Activated CD8-positive, alpha-beta T cell treated with anti-CD3 and anti-CD28 coated beads for 36 hours (primary cell): Measurements from ENCODE around the gene FCSK. TPM values are rescaled to one million over a fixed set of nuclear protein-coding genes. Genes with fewer than 3 reads are reported as not detected.

Source experiments
- ATAC-seq: fragments of 200-7000 bp; cut with Tn5 transposase; one replicate; pipeline ENCODE4 v1.10.0; 2021; ENCODE audit warnings: mild to moderate bottlenecking, moderate library complexity
- CTCF ChIA-PET: fragments of 350-600 bp; sonication (Branson Sonifier 250); formaldehyde crosslinking; loops from one replicate; lab custom pipeline; 2021; ENCODE audit warnings: antibody characterized with exemption; lab: Charles Lee
- POLR2A ChIA-PET: fragments of 350-600 bp; sonication (Branson Sonifier 250); formaldehyde crosslinking; loops from one replicate; lab custom pipeline; 2021; ENCODE audit warnings: antibody characterized with exemption; lab: Charles Lee
- DNase-seq: peaks from one replicate; pipeline ENCODE4 v3.0.0-alpha.2; 2020
- H3K27ac Mint-ChIP-seq: one replicate; pipeline ENCODE4 v1.8.0; 2021; ENCODE audit warnings: mild to moderate bottlenecking, mixed read lengths
- H3K27me3 Mint-ChIP-seq: one replicate; pipeline ENCODE4 v1.8.0; 2021; ENCODE audit warnings: mixed read lengths
- H3K36me3 Mint-ChIP-seq: one replicate; pipeline ENCODE4 v1.8.0; 2021; ENCODE audit warnings: low read depth, mixed read lengths
- H3K4me1 Mint-ChIP-seq: one replicate; pipeline ENCODE4 v1.8.0; 2021; ENCODE audit warnings: low read depth, mixed read lengths
- H3K4me3 Mint-ChIP-seq: one replicate; pipeline ENCODE4 v1.8.0; 2021; ENCODE audit warnings: mild to moderate bottlenecking, moderate library complexity, mixed read lengths
- H3K9me3 Mint-ChIP-seq: one replicate; pipeline ENCODE4 v1.8.0; 2021; ENCODE audit warnings: mixed read lengths
- intact Hi-C: fragments of 100-400 bp; cut with micrococcal nuclease; formaldehyde crosslinking; loops from one replicate; pipeline ENCODE4 v1.10.0; 2022
- total RNA-seq, 2 experiments: library from RNA; stranded (reverse); gene quantifications; one replicate each; pipeline ENCODE4 v1.2.3, GENCODE V29; 2021
- TF ChIP-seq, protein P1 (sequence below): fragments of 200-600 bp; IDR thresholded peaks from one replicate; pipeline ENCODE4 v1.8.0; 2022; ENCODE audit warnings: antibody characterized with exemption, mild to moderate bottlenecking

The FCSK gene
- total RNA-seq, 2 experiments from 2014 or later: 11.0 to 11.1 TPM

- H3K4me3 Mint-ChIP-seq: no peak overlapping the region
- TF ChIP-seq, protein P1, sequence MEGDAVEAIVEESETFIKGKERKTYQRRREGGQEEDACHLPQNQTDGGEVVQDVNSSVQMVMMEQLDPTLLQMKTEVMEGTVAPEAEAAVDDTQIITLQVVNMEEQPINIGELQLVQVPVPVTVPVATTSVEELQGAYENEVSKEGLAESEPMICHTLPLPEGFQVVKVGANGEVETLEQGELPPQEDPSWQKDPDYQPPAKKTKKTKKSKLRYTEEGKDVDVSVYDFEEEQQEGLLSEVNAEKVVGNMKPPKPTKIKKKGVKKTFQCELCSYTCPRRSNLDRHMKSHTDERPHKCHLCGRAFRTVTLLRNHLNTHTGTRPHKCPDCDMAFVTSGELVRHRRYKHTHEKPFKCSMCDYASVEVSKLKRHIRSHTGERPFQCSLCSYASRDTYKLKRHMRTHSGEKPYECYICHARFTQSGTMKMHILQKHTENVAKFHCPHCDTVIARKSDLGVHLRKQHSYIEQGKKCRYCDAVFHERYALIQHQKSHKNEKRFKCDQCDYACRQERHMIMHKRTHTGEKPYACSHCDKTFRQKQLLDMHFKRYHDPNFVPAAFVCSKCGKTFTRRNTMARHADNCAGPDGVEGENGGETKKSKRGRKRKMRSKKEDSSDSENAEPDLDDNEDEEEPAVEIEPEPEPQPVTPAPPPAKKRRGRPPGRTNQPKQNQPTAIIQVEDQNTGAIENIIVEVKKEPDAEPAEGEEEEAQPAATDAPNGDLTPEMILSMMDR: no peak
- DNase-seq: no peak
- ChIA-PET CTCF (interaction anchor here (1.0 to 1.1 kb wide), 2 partner anchors 84 to 129 kb away, joined by 4 to 5 read pairs; no protein-coding TSS in a partner anchor), POLR2A (interaction anchor here (1.3 to 3.5 kb wide), 7 partner anchors 9 to 132 kb away, joined by 3 to 27 read pairs (median 5); partner anchors contain the start of genes COG4 and DDX19A)
- H3K36me3 Mint-ChIP-seq: peaks cover 3% of the 10 kb centered on the region
- H3K4me1 Mint-ChIP-seq: peaks cover 29% of the 10 kb centered on the region
- intact Hi-C loops: loop anchor here (5.0 kb wide), 1 partner anchor 87 kb away; no protein-coding TSS in a partner anchor
- H3K27me3 Mint-ChIP-seq: no peaks in the 10 kb centered on the region
- no peak for ATAC-seq
- H3K9me3 Mint-ChIP-seq: no peaks in the 10 kb centered on the region
- peak overlapping the region; percentile 25 for H3K27ac Mint-ChIP-seq
Measured at GRCh38 chr16:70478912-70479341, 24.5 kb downstream of the FCSK start.

GRCh38 chr16:70480127-70481105 is 26.0 kb downstream of the FCSK start:
- intact Hi-C loops: no loop called here

GRCh38 chr16:70481929-70482536 is 27.6 kb downstream of the FCSK start:
- H3K4me3 Mint-ChIP-seq: no peak overlapping the region
- ChIA-PET POLR2A (interaction anchor here (0.6 kb wide), 1 partner anchor 9 kb away, joined by 3 read pairs; no protein-coding TSS in a partner anchor), CTCF (no interaction called here)
- ATAC-seq (no peak), DNase-seq (no peak)
- no peak overlapping the region for H3K27ac Mint-ChIP-seq
- no peaks in the 10 kb centered on the region for H3K27me3 Mint-ChIP-seq
- TF ChIP-seq, protein P1: no peak
- peaks cover 18% of the 10 kb centered on the region for H3K4me1 Mint-ChIP-seq
- intact Hi-C loops: no loop called here
- H3K9me3 Mint-ChIP-seq: no peaks in the 10 kb centered on the region
- no peaks in the 10 kb centered on the region for H3K36me3 Mint-ChIP-seq

More at GRCh38 chr16:70480127-70481105, 26.0 kb downstream of the FCSK start:
- CTCF ChIA-PET: no interaction called here
- TF ChIP-seq, protein P1: no peak
- no peaks in the 10 kb centered on the region for H3K9me3 Mint-ChIP-seq
- DNase-seq: no peak
- H3K27me3 Mint-ChIP-seq: no peaks in the 10 kb centered on the region
- H3K4me1 Mint-ChIP-seq: peaks cover 29% of the 10 kb centered on the region
- ATAC-seq: no peak
- H3K4me3 Mint-ChIP-seq: no peak overlapping the region
- peaks cover 3% of the 10 kb centered on the region for H3K36me3 Mint-ChIP-seq
- POLR2A ChIA-PET: interaction anchor here (0.8 to 2.0 kb wide), 3 partner anchors 8 to 43 kb away, joined by 3 to 5 read pairs (median 4); partner anchors contain the start of genes COG4 and SF3B3
- H3K27ac Mint-ChIP-seq: no peak overlapping the region

DNA sequence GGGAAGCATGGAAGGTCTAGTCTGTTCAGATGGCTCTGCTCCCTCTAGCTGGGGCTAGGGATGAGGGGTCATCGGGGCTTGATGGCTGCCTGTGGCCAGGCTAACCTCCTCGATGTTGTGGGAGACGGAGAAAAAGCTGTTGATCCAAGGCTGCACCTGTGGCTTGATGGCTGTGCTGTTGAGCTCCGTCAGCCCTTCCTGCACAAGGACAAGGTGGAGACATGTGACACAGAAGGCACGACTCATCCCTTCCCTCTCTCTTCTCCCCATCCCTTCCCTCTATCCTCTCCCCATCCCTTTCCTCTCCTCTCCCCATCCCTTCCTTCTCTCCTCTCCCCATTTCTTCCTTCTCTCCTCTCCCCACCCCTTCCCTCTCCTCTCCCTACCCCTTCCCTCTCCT is 28.2 kb downstream of the FCSK start:
- intact Hi-C loops: no loop called here
- Mint-ChIP-seq H3K9me3 (no peaks in the 10 kb centered on the region), H3K27me3 (no peaks in the 10 kb centered on the region), H3K36me3 (no peaks in the 10 kb centered on the region), H3K4me3 (no peak overlapping the region), H3K27ac (no peak overlapping the region), H3K4me1 (peaks cover 15% of the 10 kb centered on the region)
- ChIA-PET POLR2A (no interaction called here), CTCF (no interaction called here)
- ATAC-seq (no peak), DNase-seq (no peak)
- TF ChIP-seq, protein P1: no peak
